ENCODE results near the gene SNX8. TPM values are rescaled to one million over a fixed set of nuclear protein-coding genes. Genes with fewer than 3 reads are reported as not detected.

SNX8 gene
- total and polyA plus RNA-seq, 9 of the 15 experiments (the other 6 are each of a cell fraction or from before 2014, with no cell fraction given): 2.7 to 51.6 (median 16.9) TPM

DNA sequence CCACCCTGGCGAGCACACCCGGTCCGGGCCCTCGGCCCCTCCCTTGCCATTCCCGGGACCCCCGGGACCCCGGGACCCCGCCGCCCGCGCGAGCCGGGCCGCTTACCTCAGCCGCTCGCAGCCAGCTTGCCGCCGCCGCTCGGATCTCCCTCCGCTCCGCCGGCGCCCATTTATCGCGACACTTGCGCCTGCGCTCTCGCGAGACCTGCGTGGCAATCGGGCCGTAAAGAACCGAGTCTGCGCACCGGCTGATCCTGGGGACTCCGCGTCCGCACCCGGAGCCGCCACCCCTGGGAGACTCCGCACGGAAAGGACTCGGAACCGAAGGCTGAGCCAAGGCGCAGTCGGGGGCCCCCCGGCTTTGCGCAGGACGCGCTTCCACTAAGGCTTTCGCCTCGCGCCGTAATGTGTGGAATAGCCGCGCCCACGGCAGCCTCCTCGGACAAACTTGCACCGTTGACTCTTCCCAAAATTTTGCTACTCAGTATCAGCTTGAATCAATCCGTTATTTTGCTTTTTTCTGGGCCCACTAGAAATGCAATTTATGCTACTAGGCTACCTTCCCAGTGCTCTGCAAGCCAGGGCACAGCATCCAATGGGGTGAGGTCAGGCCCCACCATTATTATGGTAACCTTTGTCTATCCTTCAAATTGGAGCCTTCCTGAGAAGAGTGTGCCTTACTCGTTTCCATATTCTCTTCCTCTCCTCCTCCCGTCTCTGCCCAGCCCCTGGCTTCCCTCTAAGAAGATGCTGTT, 81.3 kb downstream of the SNX8 start, which contains the start of gene MAD1L1 (continued):
- no peak for TF ChIP-seq RREB1 (CRISPR knock-in tag; IDR thresholded peaks at IDR 0.05)
- TF ChIP-seq TARDBP (IDR thresholded peaks at IDR 0.05): peak; percentile 86; the same call in 1 of the 2 replicates
- TF ChIP-seq, protein P1, sequence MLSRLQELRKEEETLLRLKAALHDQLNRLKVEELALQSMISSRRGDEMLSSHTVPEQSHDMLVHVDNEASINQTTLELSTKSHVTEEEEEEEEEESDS (CRISPR knock-in tag; IDR thresholded peaks at IDR 0.05): no peak
- no peak for TF ChIP-seq CEBPG (CRISPR knock-in tag; IDR thresholded peaks at IDR 0.05)
- TF ChIP-seq CEBPG (tag; conservative IDR thresholded peaks at IDR 0.05 in 1 of 2, IDR thresholded peaks at IDR 0.05 in 1 of 2): no peak
- TF ChIP-seq MAFK (IDR thresholded peaks at IDR 0.05; ENCODE audit: low read length): peak; percentile 89; the same call in 1 of the 2 replicates
- TF ChIP-seq, protein P2, sequence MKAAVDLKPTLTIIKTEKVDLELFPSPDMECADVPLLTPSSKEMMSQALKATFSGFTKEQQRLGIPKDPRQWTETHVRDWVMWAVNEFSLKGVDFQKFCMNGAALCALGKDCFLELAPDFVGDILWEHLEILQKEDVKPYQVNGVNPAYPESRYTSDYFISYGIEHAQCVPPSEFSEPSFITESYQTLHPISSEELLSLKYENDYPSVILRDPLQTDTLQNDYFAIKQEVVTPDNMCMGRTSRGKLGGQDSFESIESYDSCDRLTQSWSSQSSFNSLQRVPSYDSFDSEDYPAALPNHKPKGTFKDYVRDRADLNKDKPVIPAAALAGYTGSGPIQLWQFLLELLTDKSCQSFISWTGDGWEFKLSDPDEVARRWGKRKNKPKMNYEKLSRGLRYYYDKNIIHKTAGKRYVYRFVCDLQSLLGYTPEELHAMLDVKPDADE (conservative IDR thresholded peaks at IDR 0.05; ENCODE audit: control insufficient read depth, low read depth, low read length): peak; percentile 46; the same call in 1 of the 2 replicates
- TF ChIP-seq ZNF57 (CRISPR knock-in tag; IDR thresholded peaks at IDR 0.05): no peak
- 0 out of 2 replicates have a peak, but pooled peaks have one; percentile 17 for TF ChIP-seq ZNF431 (CRISPR knock-in tag; IDR thresholded peaks at IDR 0.05)
- no peak for TF ChIP-seq CBX3 (IDR thresholded peaks at IDR 0.05; ENCODE audit: borderline replicate concordance in 1 of 2, low read length in 2 of 2)
- no peak for TF ChIP-seq ZNF644 (tag; IDR thresholded peaks at IDR 0.05; ENCODE audit: low read depth)
- TF ChIP-seq TFE3 (CRISPR knock-in tag; IDR thresholded peaks at IDR 0.05): no peak
- TF ChIP-seq CBX1 (IDR thresholded peaks at IDR 0.05; ENCODE audit: low read depth): no peak
- TF ChIP-seq ZMIZ1 (IDR thresholded peaks at IDR 0.05; ENCODE audit: low read depth in 2 of 2, low read length in 2 of 2): no peak

All from K562 (cell line).